GM12878 (cell line): ENCODE measurements around the gene MPRIP.

Experiments used
- CREM ChIP-seq: IDR thresholded peaks from 2 replicates; pipeline ENCODE4 v1.6.1; 2014; ENCODE audit warnings: antibody characterized with exemption, low read depth
- CTCF ChIP-seq, 3 experiments: IDR thresholded peaks in 2 of 3; conservative IDR thresholded peaks in 1 of 3; 2 replicates each; pipeline ENCODE4 v1.5.1; 2011; ENCODE audit warnings: low read depth in 3 of 3, low read length in 3 of 3, mild to moderate bottlenecking in 3 of 3, control low read depth in 2 of 3, moderate library complexity in 2 of 3, inconsistent platforms in 1 of 3, mixed read lengths in 1 of 3; ENCODE audit not compliant: control insufficient read depth in 2 of 3, insufficient read depth in 1 of 3; ENCODE audit errors: extremely low read depth in 1 of 3
- EZH2 ChIP-seq: IDR thresholded peaks from 2 replicates; pipeline ENCODE4 v1.6.1; 2012; ENCODE audit warnings: low read depth, mild to moderate bottlenecking, control low read depth, inconsistent platforms, low read length, borderline replicate concordance; ENCODE audit not compliant: control insufficient read depth
- IRF3 ChIP-seq: fragments of 450-650 bp; IDR thresholded peaks from 2 replicates; pipeline ENCODE4 v1.6.1; 2014; ENCODE audit warnings: mild to moderate bottlenecking
- JUND ChIP-seq: IDR thresholded peaks from 2 replicates; pipeline ENCODE4 v1.6.1; 2012; ENCODE audit warnings: low read depth, mild to moderate bottlenecking, low read length, improper control_type of control experiment, moderate library complexity
- KDM1A ChIP-seq: fragments of 200-600 bp; sonication (generic); IDR thresholded peaks from 2 replicates; pipeline ENCODE4 v1.6.1; 2016; ENCODE audit warnings: borderline replicate concordance
- MTA3 ChIP-seq: IDR thresholded peaks from 2 replicates; pipeline ENCODE4 v1.6.1; 2012; ENCODE audit warnings: low read length, inconsistent platforms, borderline replicate concordance
- NKRF ChIP-seq: fragments of 450-650 bp; conservative IDR thresholded peaks from 2 replicates; pipeline ENCODE4 v1.6.1; 2017; ENCODE audit warnings: mild to moderate bottlenecking, moderate library complexity
- POLR2A ChIP-seq: IDR thresholded peaks from 2 replicates; pipeline ENCODE4 v1.6.1; 2011; ENCODE audit warnings: low read depth, mild to moderate bottlenecking, low read length
- SRF ChIP-seq, 2 experiments: IDR thresholded peaks; 2 replicates each; pipeline ENCODE4 v1.6.1; 2011; ENCODE audit warnings: low read depth in 2 of 2, low read length in 2 of 2, mild to moderate bottlenecking in 1 of 2, moderate library complexity in 1 of 2
- TCF3 ChIP-seq: IDR thresholded peaks from 2 replicates; pipeline ENCODE4 v1.6.1; 2012; ENCODE audit warnings: low read depth, mild to moderate bottlenecking, low read length, borderline replicate concordance; ENCODE audit not compliant: insufficient read depth
- ZBTB33 ChIP-seq: fragments of 450-650 bp; IDR thresholded peaks from 2 replicates; pipeline ENCODE4 v1.6.1; 2017; ENCODE audit warnings: mild to moderate bottlenecking
- ZNF622 ChIP-seq: fragments of 450-650 bp; IDR thresholded peaks from 2 replicates; pipeline ENCODE4 v1.6.1; 2017; ENCODE audit warnings: mild to moderate bottlenecking, inconsistent platforms

GRCh38 chr17:17153709-17154108 lies 111.5 kb downstream of the MPRIP start:
- no peak for TF ChIP-seq CTCF (IDR thresholded peaks at IDR 0.05 in 2 of 3, conservative IDR thresholded peaks at IDR 0.05 in 1 of 3; ENCODE audit: control insufficient read depth in 2 of 3, extremely low read depth in 1 of 3, insufficient read depth in 1 of 3, low read depth in 3 of 3, low read length in 3 of 3)
- TF ChIP-seq ZNF622 = no peak
- no peak for TF ChIP-seq POLR2A
- no peak for TF ChIP-seq IRF3
- TF ChIP-seq TCF3 = no peak
- TF ChIP-seq ZBTB33 = no peak
- TF ChIP-seq NKRF = no peak
- TF ChIP-seq MTA3 = no peak
- TF ChIP-seq KDM1A = no peak
- TF ChIP-seq SRF (IDR thresholded peaks at IDR 0.05; ENCODE audit: low read depth in 2 of 2, low read length in 2 of 2) = no peak
- TF ChIP-seq EZH2 = no peak
- TF ChIP-seq CREM = no peak
- TF ChIP-seq JUND = no peak
